ENCODE data around the gene INPP5D. TPM values are rescaled to one million over a fixed set of nuclear protein-coding genes. Genes with fewer than 3 reads are reported as not detected.

The INPP5D gene
- total RNA-seq, 2 donors from 2014 or later, result 0.66 to 3.0 TPM

DNA sequence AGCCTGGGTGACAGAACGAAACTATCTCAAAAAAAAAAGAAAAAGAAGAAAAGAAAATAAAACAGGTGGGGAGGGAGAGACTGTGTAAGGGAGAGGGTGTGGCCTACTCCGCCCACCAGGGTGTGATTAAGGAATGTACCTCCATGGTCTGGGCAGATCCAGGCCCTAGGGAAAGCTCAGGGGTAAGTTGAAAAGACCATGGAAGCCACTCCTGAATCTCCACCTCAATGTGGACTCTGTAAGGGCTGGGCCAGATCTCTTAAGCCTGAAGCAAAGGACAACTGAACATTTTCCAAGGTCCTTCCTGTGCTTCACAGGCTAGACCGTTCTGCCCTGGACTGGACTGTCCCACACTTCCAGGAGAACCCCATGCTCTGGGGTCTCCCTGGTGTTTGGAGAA, 181.7 kb downstream of the INPP5D start:
- Histone ChIP-seq H3K36me3 (ENCODE audit: control insufficient read depth, insufficient read depth, low read length) (no peaks in the 10 kb centered on the region), H3K4me1 (ENCODE audit: control insufficient read depth, insufficient read depth, low read length) (no peaks in the 10 kb centered on the region), H3K4me3 (ENCODE audit: low read length) (no peak overlapping the region), H3K9ac (ENCODE audit: extremely low read depth, low read length, poor library complexity, severe bottlenecking) (no peak overlapping the region), H3K27me3 (ENCODE audit: control insufficient read depth, insufficient read depth, low read length, poor library complexity, severe bottlenecking) (no peaks in the 10 kb centered on the region), H3K9me3 (ENCODE audit: control insufficient read depth, low read length) (no peaks in the 10 kb centered on the region), H3K27ac (ENCODE audit: low read depth, low read length) (no peak overlapping the region)
- peaks cover 6% of the 10 kb centered on the region for H3K4me1 Mint-ChIP-seq
- H3K36me3 Mint-ChIP-seq (ENCODE audit: low read depth), result no peaks in the 10 kb centered on the region
- H3K27ac Mint-ChIP-seq, result no peak overlapping the region
- peaks cover 5% of the 10 kb centered on the region for H3K9me3 Mint-ChIP-seq
- 82 to 92% methylated on average over 1 to 3 of the region's 3 CpGs for WGBS, 2 experiments (ENCODE audit: insufficient coverage in 1 of 2, insufficient read length in 1 of 2)
- H3K4me3 Mint-ChIP-seq, result no peak overlapping the region
- no peak for DNase-seq
- TF ChIP-seq, protein P1, sequence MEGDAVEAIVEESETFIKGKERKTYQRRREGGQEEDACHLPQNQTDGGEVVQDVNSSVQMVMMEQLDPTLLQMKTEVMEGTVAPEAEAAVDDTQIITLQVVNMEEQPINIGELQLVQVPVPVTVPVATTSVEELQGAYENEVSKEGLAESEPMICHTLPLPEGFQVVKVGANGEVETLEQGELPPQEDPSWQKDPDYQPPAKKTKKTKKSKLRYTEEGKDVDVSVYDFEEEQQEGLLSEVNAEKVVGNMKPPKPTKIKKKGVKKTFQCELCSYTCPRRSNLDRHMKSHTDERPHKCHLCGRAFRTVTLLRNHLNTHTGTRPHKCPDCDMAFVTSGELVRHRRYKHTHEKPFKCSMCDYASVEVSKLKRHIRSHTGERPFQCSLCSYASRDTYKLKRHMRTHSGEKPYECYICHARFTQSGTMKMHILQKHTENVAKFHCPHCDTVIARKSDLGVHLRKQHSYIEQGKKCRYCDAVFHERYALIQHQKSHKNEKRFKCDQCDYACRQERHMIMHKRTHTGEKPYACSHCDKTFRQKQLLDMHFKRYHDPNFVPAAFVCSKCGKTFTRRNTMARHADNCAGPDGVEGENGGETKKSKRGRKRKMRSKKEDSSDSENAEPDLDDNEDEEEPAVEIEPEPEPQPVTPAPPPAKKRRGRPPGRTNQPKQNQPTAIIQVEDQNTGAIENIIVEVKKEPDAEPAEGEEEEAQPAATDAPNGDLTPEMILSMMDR (conservative IDR thresholded peaks at IDR 0.05), result no peak
- H3K27me3 Mint-ChIP-seq (ENCODE audit: insufficient read depth), result peaks cover 2% of the 10 kb centered on the region

DNA sequence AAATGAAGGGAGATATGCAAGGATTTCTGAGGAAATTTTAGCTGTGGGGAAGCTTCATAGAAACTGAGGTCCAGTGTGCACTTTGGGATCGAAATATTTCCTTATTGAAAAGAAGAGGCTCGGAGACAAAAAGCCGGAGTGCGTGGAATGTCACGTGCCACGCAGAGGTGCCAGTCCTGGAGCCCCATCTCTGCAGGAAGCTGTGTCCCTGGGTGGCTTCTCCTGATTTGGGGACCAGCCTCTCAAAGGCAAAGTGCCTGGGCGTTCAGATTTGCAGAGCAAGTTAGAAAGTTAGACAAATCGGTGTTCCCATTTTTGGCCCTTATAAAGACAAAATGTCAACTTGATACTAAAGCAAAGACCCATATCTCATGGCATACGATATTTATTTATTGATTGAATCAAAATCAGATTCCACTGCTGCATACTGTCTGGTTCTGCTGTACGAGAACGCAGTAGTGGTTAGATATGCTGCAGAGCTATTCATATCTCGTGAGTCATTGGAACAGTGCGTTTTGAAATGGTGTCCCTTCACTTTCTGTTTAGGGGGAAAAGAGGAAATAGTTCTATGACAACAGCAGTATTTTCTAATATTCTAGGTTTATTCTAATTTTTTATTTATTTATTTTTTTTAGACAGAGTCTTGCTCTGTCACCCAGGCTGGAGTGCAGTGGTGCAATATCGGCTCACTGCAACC, 182.2 kb downstream of the INPP5D start:
- no peaks in the 10 kb centered on the region for H3K36me3 Mint-ChIP-seq (ENCODE audit: low read depth)
- H3K4me1 Mint-ChIP-seq, result peaks cover 6% of the 10 kb centered on the region
- WGBS, 2 experiments (ENCODE audit: insufficient coverage in 1 of 2, insufficient read length in 1 of 2), result 89 to 96% methylated on average over 10 to 14 of the region's 14 CpGs
- H3K27ac Mint-ChIP-seq, result no peak overlapping the region
- no peak overlapping the region for H3K27ac ChIP-seq (ENCODE audit: low read depth, low read length)
- no peaks in the 10 kb centered on the region for H3K36me3 ChIP-seq (ENCODE audit: control insufficient read depth, insufficient read depth, low read length)
- H3K27me3 ChIP-seq (ENCODE audit: control insufficient read depth, insufficient read depth, low read length, poor library complexity, severe bottlenecking), result no peaks in the 10 kb centered on the region
- TF ChIP-seq, protein P1 (conservative IDR thresholded peaks at IDR 0.05), result no peak
- peaks cover 5% of the 10 kb centered on the region for H3K9me3 Mint-ChIP-seq
- H3K9me3 ChIP-seq (ENCODE audit: control insufficient read depth, low read length), result no peaks in the 10 kb centered on the region
- DNase-seq, result no peak
- H3K4me1 ChIP-seq (ENCODE audit: control insufficient read depth, insufficient read depth, low read length), result no peaks in the 10 kb centered on the region
- peaks cover 2% of the 10 kb centered on the region for H3K27me3 Mint-ChIP-seq (ENCODE audit: insufficient read depth)
- H3K9ac ChIP-seq (ENCODE audit: extremely low read depth, low read length, poor library complexity, severe bottlenecking), result no peak overlapping the region
- H3K4me3 ChIP-seq (ENCODE audit: low read length), result no peak overlapping the region
- no peak overlapping the region for H3K4me3 Mint-ChIP-seq

DNA sequence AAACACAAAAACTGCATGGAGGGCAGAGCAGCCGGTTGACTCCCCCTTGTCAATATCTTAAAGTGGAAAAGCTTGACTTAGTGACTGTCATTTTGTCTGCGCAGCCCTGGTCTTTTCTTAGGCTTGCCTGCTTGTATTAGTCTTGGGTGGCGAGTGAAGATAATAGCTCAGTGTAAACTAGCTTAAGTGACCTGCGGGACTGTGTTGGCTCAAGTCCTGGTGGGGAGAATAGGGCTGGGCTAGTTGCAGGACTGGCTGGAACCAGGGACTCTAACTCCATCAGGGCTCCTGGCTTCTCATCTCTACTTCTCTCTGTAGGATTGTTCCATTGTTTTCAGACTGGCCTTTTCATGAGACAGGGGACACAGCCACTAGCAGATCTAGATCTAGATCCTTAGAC, 183.2 kb downstream of the INPP5D start:
- no peaks in the 10 kb centered on the region for H3K9me3 ChIP-seq (ENCODE audit: control insufficient read depth, low read length)
- peaks cover 2% of the 10 kb centered on the region for H3K27me3 Mint-ChIP-seq (ENCODE audit: insufficient read depth)
- no peaks in the 10 kb centered on the region for H3K36me3 Mint-ChIP-seq (ENCODE audit: low read depth)
- TF ChIP-seq, protein P1 (conservative IDR thresholded peaks at IDR 0.05), result no peak
- no peak overlapping the region for H3K27ac Mint-ChIP-seq
- DNase-seq, result no peak
- no peaks in the 10 kb centered on the region for H3K4me1 ChIP-seq (ENCODE audit: control insufficient read depth, insufficient read depth, low read length)
- H3K36me3 ChIP-seq (ENCODE audit: control insufficient read depth, insufficient read depth, low read length), result no peaks in the 10 kb centered on the region
- H3K9ac ChIP-seq (ENCODE audit: extremely low read depth, low read length, poor library complexity, severe bottlenecking), result no peak overlapping the region
- no peak overlapping the region for H3K4me3 Mint-ChIP-seq
- no peak overlapping the region for H3K4me3 ChIP-seq (ENCODE audit: low read length)
- no peaks in the 10 kb centered on the region for H3K27me3 ChIP-seq (ENCODE audit: control insufficient read depth, insufficient read depth, low read length, poor library complexity, severe bottlenecking)
- WGBS, 2 experiments (ENCODE audit: insufficient coverage in 1 of 2, insufficient read length in 1 of 2), result 84 to 92% methylated on average over 4 of the region's 4 CpGs
- H3K27ac ChIP-seq (ENCODE audit: low read depth, low read length), result no peak overlapping the region
- peaks cover 5% of the 10 kb centered on the region for H3K9me3 Mint-ChIP-seq
- peaks cover 6% of the 10 kb centered on the region for H3K4me1 Mint-ChIP-seq
